K562 (cell line): ENCODE measurements around the gene MGA. TPM values are rescaled to one million over a fixed set of nuclear protein-coding genes. Genes with fewer than 3 reads are reported as not detected.

ENCODE experiments used
- C11orf30 ChIP-seq: fragments of 450-650 bp; IDR thresholded peaks from 2 replicates; pipeline ENCODE4 v1.6.1; 2016; ENCODE audit warnings: low read depth, mild to moderate bottlenecking
- MTF1 ChIP-seq: fragments of 250-450 bp; sonication (Bioruptor Pico); IDR thresholded peaks from 2 replicates; pipeline ENCODE4 v1.9.0; 2021; ENCODE audit warnings: moderate library complexity, mild to moderate bottlenecking, inconsistent platforms, borderline replicate concordance
- SETDB1 ChIP-seq: IDR thresholded peaks from one replicate; pipeline ENCODE4 v1.6.1; 2012; ENCODE audit warnings: low read length, control low read depth, inconsistent platforms
- SP1 ChIP-seq: sonication (generic); formaldehyde crosslinking; IDR thresholded peaks from 2 replicates; pipeline ENCODE4 v1.8.1; 2022; ENCODE audit warnings: mild to moderate bottlenecking, missing genetic modification reagents
- TCF7L2 ChIP-seq: fragments of 150-350 bp; IDR thresholded peaks from 2 replicates; pipeline ENCODE4 v1.6.1; 2016; ENCODE audit warnings: low read depth, mild to moderate bottlenecking, low read length, moderate library complexity
- polyA plus RNA-seq, 8 experiments: library from polyadenylated mRNA; depleted of rRNA in 4 of 8; stranded (reverse) in 5 of 8; unstranded in 3 of 8; fragments of >200 nt; fragmentation: Nextera tagmentation in 2 of 8; fragmentation: Illumina TruSeq in 1 of 8; extraction: Ambion mirVana in 2 of 8; extraction: Trizol in 1 of 8; gene quantifications; 2 replicates each; pipeline versions ENCODE4 v1.2.1 to v1.2.3, GENCODE V29; 2011 to 2014; ENCODE audit warnings: inconsistent platforms in 1 of 8, missing spikeins in 1 of 8
- total RNA-seq, 7 experiments: library from RNA; depleted of rRNA in 6 of 7; stranded (reverse); fragments of >200 nt in 6 of 7; fragmentation: Illumina TruSeq in 2 of 7; extraction: Trizol in 2 of 7; gene quantifications; 2 replicates each; pipeline versions ENCODE4 v1.2.1 to v1.2.3, GENCODE V29; 2011 to 2021; ENCODE audit warnings: low replicate concordance in 1 of 7
- TF ChIP-seq, protein P1 (sequence below): fragments of 250-450 bp; sonication (Bioruptor Pico); IDR thresholded peaks from 2 replicates; pipeline ENCODE4 v1.8.0; 2021; ENCODE audit warnings: borderline replicate concordance, mild to moderate bottlenecking, moderate library complexity; ENCODE audit not compliant: poor library complexity, severe bottlenecking
- TF ChIP-seq, protein P2 (sequence below): fragments of 250-450 bp; sonication (Bioruptor Pico); IDR thresholded peaks from 2 replicates; pipeline ENCODE4 v1.8.0; 2022; ENCODE audit warnings: moderate library complexity, mild to moderate bottlenecking, inconsistent platforms
- TF ChIP-seq, protein P3 (sequence below): fragments of 250-450 bp; sonication (Bioruptor Pico); IDR thresholded peaks from 2 replicates; pipeline ENCODE4 v1.5.0; 2020; ENCODE audit warnings: mild to moderate bottlenecking, borderline replicate concordance
- TF ChIP-seq, protein P4 (sequence below): sonication (generic); formaldehyde crosslinking; IDR thresholded peaks from 2 replicates; pipeline ENCODE4 v1.8.0; 2022; ENCODE audit warnings: mild to moderate bottlenecking, missing genetic modification reagents, borderline replicate concordance
- TF ChIP-seq, protein P5 (sequence below): fragments of 450-650 bp; IDR thresholded peaks from 2 replicates; pipeline ENCODE4 v1.6.1; 2017; ENCODE audit warnings: antibody characterized with exemption, mild to moderate bottlenecking
- TF ChIP-seq, protein P6 (sequence below): fragments of 450-650 bp; IDR thresholded peaks from one replicate; pipeline ENCODE4 v1.6.1; 2018; ENCODE audit warnings: mild to moderate bottlenecking, moderate library complexity; ENCODE audit not compliant: partially characterized antibody
- TF ChIP-seq, protein P7 (sequence below): fragments of 250-450 bp; sonication (Bioruptor Pico); IDR thresholded peaks from 2 replicates; pipeline ENCODE4 v1.5.0; 2021; ENCODE audit warnings: mild to moderate bottlenecking, borderline replicate concordance

The MGA gene
- total and polyA plus RNA-seq, 9 of the 15 experiments (the other 6 are each of a cell fraction or from before 2014, with no cell fraction given): 4.7 to 56.1 (median 21.1) TPM

DNA sequence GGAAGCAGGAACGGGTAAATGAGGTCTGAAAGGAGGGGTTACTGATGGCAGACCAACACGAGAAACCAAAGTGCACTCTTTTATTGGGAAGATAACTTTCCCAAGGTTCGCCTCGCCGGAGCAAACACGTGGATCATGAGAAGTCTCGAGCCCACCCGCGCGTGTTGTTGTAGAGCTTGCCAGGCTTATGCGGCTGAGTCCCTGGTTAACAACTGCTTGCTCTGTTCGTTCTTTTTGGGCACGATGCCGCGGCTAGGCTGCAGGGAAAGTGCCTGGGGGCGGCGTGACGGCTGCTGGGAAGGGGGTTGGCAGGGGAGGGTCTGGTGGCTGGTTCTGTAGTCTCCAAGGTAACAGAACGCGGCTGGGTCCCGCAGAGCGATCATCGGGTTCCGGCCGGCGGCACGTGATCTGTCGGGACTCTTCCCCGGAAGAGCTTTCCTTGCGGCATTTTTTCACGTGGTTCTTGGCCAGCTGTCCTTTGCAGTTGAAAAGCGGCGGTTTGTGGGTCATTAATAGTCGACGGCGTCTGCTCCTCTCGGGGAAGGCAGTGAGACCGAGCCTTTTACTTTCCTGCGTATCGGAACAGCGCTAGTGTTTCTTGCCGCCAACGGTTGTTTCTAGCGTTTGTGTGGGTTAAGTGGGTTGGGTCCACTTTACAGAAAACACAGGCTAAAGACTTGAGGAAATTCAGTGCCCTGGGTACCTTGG is 1.5 kb downstream of the MGA start (continued):
- TF ChIP-seq, protein P1, sequence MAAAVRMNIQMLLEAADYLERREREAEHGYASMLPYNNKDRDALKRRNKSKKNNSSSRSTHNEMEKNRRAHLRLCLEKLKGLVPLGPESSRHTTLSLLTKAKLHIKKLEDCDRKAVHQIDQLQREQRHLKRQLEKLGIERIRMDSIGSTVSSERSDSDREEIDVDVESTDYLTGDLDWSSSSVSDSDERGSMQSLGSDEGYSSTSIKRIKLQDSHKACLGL (CRISPR knock-in tag): peak; percentile 68
- TF ChIP-seq, protein P2, sequence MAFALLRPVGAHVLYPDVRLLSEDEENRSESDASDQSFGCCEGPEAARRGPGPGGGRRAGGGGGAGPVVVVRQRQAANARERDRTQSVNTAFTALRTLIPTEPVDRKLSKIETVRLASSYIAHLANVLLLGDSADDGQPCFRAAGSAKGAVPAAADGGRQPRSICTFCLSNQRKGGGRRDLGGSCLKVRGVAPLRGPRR: no peak
- TF ChIP-seq, protein P3, sequence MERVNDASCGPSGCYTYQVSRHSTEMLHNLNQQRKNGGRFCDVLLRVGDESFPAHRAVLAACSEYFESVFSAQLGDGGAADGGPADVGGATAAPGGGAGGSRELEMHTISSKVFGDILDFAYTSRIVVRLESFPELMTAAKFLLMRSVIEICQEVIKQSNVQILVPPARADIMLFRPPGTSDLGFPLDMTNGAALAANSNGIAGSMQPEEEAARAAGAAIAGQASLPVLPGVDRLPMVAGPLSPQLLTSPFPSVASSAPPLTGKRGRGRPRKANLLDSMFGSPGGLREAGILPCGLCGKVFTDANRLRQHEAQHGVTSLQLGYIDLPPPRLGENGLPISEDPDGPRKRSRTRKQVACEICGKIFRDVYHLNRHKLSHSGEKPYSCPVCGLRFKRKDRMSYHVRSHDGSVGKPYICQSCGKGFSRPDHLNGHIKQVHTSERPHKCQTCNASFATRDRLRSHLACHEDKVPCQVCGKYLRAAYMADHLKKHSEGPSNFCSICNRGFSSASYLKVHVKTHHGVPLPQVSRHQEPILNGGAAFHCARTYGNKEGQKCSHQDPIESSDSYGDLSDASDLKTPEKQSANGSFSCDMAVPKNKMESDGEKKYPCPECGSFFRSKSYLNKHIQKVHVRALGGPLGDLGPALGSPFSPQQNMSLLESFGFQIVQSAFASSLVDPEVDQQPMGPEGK (CRISPR knock-in tag): no peak
- TF ChIP-seq, protein P4, sequence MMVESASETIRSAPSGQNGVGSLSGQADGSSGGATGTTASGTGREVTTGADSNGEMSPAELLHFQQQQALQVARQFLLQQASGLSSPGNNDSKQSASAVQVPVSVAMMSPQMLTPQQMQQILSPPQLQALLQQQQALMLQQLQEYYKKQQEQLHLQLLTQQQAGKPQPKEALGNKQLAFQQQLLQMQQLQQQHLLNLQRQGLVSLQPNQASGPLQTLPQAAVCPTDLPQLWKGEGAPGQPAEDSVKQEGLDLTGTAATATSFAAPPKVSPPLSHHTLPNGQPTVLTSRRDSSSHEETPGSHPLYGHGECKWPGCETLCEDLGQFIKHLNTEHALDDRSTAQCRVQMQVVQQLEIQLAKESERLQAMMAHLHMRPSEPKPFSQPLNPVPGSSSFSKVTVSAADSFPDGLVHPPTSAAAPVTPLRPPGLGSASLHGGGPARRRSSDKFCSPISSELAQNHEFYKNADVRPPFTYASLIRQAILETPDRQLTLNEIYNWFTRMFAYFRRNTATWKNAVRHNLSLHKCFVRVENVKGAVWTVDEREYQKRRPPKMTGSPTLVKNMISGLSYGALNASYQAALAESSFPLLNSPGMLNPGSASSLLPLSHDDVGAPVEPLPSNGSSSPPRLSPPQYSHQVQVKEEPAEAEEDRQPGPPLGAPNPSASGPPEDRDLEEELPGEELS (CRISPR knock-in tag): peak; percentile 85; the same call in 1 of the 2 replicates
- TF ChIP-seq, protein P5, sequence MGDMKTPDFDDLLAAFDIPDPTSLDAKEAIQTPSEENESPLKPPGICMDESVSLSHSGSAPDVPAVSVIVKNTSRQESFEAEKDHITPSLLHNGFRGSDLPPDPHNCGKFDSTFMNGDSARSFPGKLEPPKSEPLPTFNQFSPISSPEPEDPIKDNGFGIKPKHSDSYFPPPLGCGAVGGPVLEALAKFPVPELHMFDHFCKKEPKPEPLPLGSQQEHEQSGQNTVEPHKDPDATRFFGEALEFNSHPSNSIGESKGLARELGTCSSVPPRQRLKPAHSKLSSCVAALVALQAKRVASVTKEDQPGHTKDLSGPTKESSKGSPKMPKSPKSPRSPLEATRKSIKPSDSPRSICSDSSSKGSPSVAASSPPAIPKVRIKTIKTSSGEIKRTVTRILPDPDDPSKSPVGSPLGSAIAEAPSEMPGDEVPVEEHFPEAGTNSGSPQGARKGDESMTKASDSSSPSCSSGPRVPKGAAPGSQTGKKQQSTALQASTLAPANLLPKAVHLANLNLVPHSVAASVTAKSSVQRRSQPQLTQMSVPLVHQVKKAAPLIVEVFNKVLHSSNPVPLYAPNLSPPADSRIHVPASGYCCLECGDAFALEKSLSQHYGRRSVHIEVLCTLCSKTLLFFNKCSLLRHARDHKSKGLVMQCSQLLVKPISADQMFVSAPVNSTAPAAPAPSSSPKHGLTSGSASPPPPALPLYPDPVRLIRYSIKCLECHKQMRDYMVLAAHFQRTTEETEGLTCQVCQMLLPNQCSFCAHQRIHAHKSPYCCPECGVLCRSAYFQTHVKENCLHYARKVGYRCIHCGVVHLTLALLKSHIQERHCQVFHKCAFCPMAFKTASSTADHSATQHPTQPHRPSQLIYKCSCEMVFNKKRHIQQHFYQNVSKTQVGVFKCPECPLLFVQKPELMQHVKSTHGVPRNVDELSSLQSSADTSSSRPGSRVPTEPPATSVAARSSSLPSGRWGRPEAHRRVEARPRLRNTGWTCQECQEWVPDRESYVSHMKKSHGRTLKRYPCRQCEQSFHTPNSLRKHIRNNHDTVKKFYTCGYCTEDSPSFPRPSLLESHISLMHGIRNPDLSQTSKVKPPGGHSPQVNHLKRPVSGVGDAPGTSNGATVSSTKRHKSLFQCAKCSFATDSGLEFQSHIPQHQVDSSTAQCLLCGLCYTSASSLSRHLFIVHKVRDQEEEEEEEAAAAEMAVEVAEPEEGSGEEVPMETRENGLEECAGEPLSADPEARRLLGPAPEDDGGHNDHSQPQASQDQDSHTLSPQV: peak; percentile 78; the same call in 1 of the 2 replicates
- TF ChIP-seq C11orf30 (no peak), MTF1 (CRISPR knock-in tag) (no peak), SETDB1 (no peak), SP1 (CRISPR knock-in tag) (no peak), TCF7L2 (no peak)
- TF ChIP-seq, protein P6, sequence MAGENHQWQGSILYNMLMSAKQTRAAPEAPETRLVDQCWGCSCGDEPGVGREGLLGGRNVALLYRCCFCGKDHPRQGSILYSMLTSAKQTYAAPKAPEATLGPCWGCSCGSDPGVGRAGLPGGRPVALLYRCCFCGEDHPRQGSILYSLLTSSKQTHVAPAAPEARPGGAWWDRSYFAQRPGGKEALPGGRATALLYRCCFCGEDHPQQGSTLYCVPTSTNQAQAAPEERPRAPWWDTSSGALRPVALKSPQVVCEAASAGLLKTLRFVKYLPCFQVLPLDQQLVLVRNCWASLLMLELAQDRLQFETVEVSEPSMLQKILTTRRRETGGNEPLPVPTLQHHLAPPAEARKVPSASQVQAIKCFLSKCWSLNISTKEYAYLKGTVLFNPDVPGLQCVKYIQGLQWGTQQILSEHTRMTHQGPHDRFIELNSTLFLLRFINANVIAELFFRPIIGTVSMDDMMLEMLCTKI: no peak
- TF ChIP-seq, protein P7, sequence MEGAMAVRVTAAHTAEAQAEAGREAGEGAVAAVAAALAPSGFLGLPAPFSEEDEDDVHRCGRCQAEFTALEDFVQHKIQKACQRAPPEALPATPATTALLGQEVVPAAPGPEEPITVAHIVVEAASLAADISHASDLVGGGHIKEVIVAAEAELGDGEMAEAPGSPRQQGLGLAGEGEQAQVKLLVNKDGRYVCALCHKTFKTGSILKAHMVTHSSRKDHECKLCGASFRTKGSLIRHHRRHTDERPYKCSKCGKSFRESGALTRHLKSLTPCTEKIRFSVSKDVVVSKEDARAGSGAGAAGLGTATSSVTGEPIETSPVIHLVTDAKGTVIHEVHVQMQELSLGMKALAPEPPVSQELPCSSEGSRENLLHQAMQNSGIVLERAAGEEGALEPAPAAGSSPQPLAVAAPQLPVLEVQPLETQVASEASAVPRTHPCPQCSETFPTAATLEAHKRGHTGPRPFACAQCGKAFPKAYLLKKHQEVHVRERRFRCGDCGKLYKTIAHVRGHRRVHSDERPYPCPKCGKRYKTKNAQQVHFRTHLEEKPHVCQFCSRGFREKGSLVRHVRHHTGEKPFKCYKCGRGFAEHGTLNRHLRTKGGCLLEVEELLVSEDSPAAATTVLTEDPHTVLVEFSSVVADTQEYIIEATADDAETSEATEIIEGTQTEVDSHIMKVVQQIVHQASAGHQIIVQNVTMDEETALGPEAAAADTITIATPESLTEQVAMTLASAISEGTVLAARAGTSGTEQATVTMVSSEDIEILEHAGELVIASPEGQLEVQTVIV (CRISPR knock-in tag): no peak
